Glutamatergic neuron (in vitro differentiated cells): Measurements from ENCODE around the gene COPS4. TPM values are rescaled to one million over a fixed set of nuclear protein-coding genes. Genes with fewer than 3 reads are reported as not detected.
"Not testable (repeated sequence)": the region's sequence is repeated elsewhere in the genome, so short reads cannot be mapped to it uniquely, and the experiment has no call there.

Experiments used
- DNase-seq: peaks from one replicate; pipeline ENCODE4 v3.0.0; 2022
- H3K27ac Mint-ChIP-seq: one replicate; pipeline ENCODE4 v1.8.0; 2020; ENCODE audit warnings: mild to moderate bottlenecking, mixed read lengths, inconsistent platforms; ENCODE audit not compliant: unreplicated experiment
- H3K27me3 Mint-ChIP-seq: one replicate; pipeline ENCODE4 v1.8.0; 2020; ENCODE audit warnings: mild to moderate bottlenecking, moderate library complexity, mixed read lengths, inconsistent platforms; ENCODE audit not compliant: unreplicated experiment
- H3K36me3 Mint-ChIP-seq: one replicate; pipeline ENCODE4 v1.8.0; 2020; ENCODE audit warnings: mild to moderate bottlenecking, mixed read lengths, inconsistent platforms; ENCODE audit not compliant: unreplicated experiment
- H3K4me1 Mint-ChIP-seq: one replicate; pipeline ENCODE4 v1.8.0; 2020; ENCODE audit warnings: mild to moderate bottlenecking, low read depth, mixed read lengths, inconsistent platforms; ENCODE audit not compliant: unreplicated experiment
- H3K4me3 Mint-ChIP-seq: one replicate; pipeline ENCODE4 v1.8.0; 2020; ENCODE audit warnings: mild to moderate bottlenecking, mixed read lengths, inconsistent platforms; ENCODE audit not compliant: unreplicated experiment
- H3K9me3 Mint-ChIP-seq: one replicate; pipeline ENCODE4 v1.8.0; 2020; ENCODE audit warnings: mild to moderate bottlenecking, moderate library complexity, mixed read lengths, inconsistent platforms; ENCODE audit not compliant: unreplicated experiment
- CTCF ChIP-seq: fragments of 200-600 bp; sonication (generic); IDR thresholded peaks from one replicate; pipeline ENCODE4 v1.5.0; 2021; ENCODE audit not compliant: partially characterized antibody, unreplicated experiment
- total RNA-seq: library from RNA; stranded (reverse); fragmentation: NEBNext Ultra II Directional; extraction: Animal tissue kit (Norgen Biotek cat#: 25700); gene quantifications from one replicate; pipeline ENCODE4 v1.2.1, GENCODE V29; 2021; ENCODE audit not compliant: unreplicated experiment

Gene COPS4
- total RNA-seq, 1 donor from 2014 or later: 35.2 TPM

- no peak overlapping the region for H3K4me3 Mint-ChIP-seq
- H3K36me3 Mint-ChIP-seq: no peaks in the 10 kb centered on the region
- no peak for TF ChIP-seq CTCF
- H3K9me3 Mint-ChIP-seq: no peaks in the 10 kb centered on the region
- no peak for DNase-seq
- H3K4me1 Mint-ChIP-seq: no peaks in the 10 kb centered on the region
- no peak overlapping the region for H3K27ac Mint-ChIP-seq
- no peaks in the 10 kb centered on the region for H3K27me3 Mint-ChIP-seq
Measured at GRCh38 chr4:82998898-82999297, 36.1 kb upstream of the COPS4 start.

- Mint-ChIP-seq H3K4me3 (no peak overlapping the region), H3K27me3 (no peaks in the 10 kb centered on the region), H3K36me3 (no peaks in the 10 kb centered on the region), H3K9me3 (no peaks in the 10 kb centered on the region), H3K27ac (no peak overlapping the region), H3K4me1 (no peaks in the 10 kb centered on the region)
- TF ChIP-seq CTCF: no peak
- no peak for DNase-seq
Measured at GRCh38 chr4:83002329-83002728, 32.7 kb upstream of the COPS4 start.

- not testable (repeated sequence) for H3K9me3 Mint-ChIP-seq, H3K4me1 Mint-ChIP-seq, H3K4me3 Mint-ChIP-seq, H3K36me3 Mint-ChIP-seq, H3K27ac Mint-ChIP-seq, H3K27me3 Mint-ChIP-seq, DNase-seq
Measured at GRCh38 chr4:83003044-83003791, 31.8 kb upstream of the COPS4 start.

- H3K4me3 Mint-ChIP-seq: peak overlapping the region; percentile 81
- peak overlapping the region; percentile 40 for H3K27ac Mint-ChIP-seq
Measured at GRCh38 chr4:83009529-83009928, 25.5 kb upstream of the COPS4 start.

GRCh38 chr4:83010111-83010521 lies 24.9 kb upstream of the COPS4 start:
- peaks cover 1% of the 10 kb centered on the region for H3K27me3 Mint-ChIP-seq
- H3K4me1 Mint-ChIP-seq: peaks cover 16% of the 10 kb centered on the region

More at GRCh38 chr4:83009529-83009928, 25.5 kb upstream of the COPS4 start:
- Mint-ChIP-seq H3K36me3 (no peaks in the 10 kb centered on the region), H3K9me3 (peaks cover 7% of the 10 kb centered on the region), H3K27me3 (peaks cover 1% of the 10 kb centered on the region), H3K4me1 (peaks cover 16% of the 10 kb centered on the region)
- DNase-seq: no peak
- TF ChIP-seq CTCF: no peak

More at GRCh38 chr4:83010111-83010521, 24.9 kb upstream of the COPS4 start:
- Mint-ChIP-seq H3K4me3 (peak overlapping the region; percentile 81), H3K36me3 (no peaks in the 10 kb centered on the region), H3K27ac (peak overlapping the region; percentile 89), H3K9me3 (peaks cover 7% of the 10 kb centered on the region)
- no peak for DNase-seq
- no peak for TF ChIP-seq CTCF
